Osteoblast (primary cell): ENCODE data around the gene INO80. TPM values are rescaled to one million over a fixed set of nuclear protein-coding genes. Genes with fewer than 3 reads are reported as not detected.

Source experiments
- DNase-seq: peaks from one replicate; pipeline ENCODE4 v3.0.0; 2011; ENCODE audit warnings: low spot score, mixed read lengths; ENCODE audit not compliant: insufficient read length; ENCODE audit errors: missing footprints
- H2AFZ ChIP-seq: 2 replicates; pipeline ENCODE4 v1.6.0; 2011; ENCODE audit warnings: mild to moderate bottlenecking, low read length
- H3K27ac ChIP-seq: 2 replicates; pipeline ENCODE4 v1.5.1; 2011; ENCODE audit warnings: mild to moderate bottlenecking, low read depth, low read length, moderate library complexity
- H3K27me3 ChIP-seq: 2 replicates; pipeline ENCODE4 v1.6.0; 2012; ENCODE audit warnings: mild to moderate bottlenecking, control low read depth, inconsistent platforms, low read length, moderate library complexity; ENCODE audit not compliant: insufficient read depth
- H3K36me3 ChIP-seq: 2 replicates; pipeline ENCODE4 v1.5.1; 2011; ENCODE audit warnings: mild to moderate bottlenecking, low read length, control low read depth, moderate library complexity; ENCODE audit not compliant: insufficient read depth
- H3K4me1 ChIP-seq: 2 replicates; pipeline ENCODE4 v1.5.1; 2011; ENCODE audit warnings: mild to moderate bottlenecking, low read length, control low read depth, moderate library complexity; ENCODE audit not compliant: insufficient read depth
- H3K4me2 ChIP-seq: 2 replicates; pipeline ENCODE4 v1.6.0; 2011; ENCODE audit warnings: mild to moderate bottlenecking, low read length; ENCODE audit not compliant: insufficient read depth
- H3K4me3 ChIP-seq: fragments of 200-600 bp; sonication (generic); 3 replicates; pipeline ENCODE4 v1.5.1; 2012; ENCODE audit warnings: mild to moderate bottlenecking, low read length, inconsistent platforms; ENCODE audit not compliant: insufficient read depth
- H3K79me2 ChIP-seq: 2 replicates; pipeline ENCODE4 v1.6.0; 2012; ENCODE audit warnings: mild to moderate bottlenecking, low read length, control low read depth, inconsistent platforms; ENCODE audit not compliant: insufficient read depth
- H3K9me3 ChIP-seq: 2 replicates; pipeline ENCODE4 v1.5.1; 2011; ENCODE audit warnings: low read depth, low read length, control low read depth
- H4K20me1 ChIP-seq: 2 replicates; pipeline ENCODE4 v1.6.0; 2012; ENCODE audit warnings: mild to moderate bottlenecking, low read length, control low read depth; ENCODE audit not compliant: insufficient read depth
- total RNA-seq: library from RNA; depleted of rRNA; stranded (reverse); fragments of >200 nt; gene quantifications from 2 replicates; pipeline ENCODE4 v1.2.3, GENCODE V29; 2012
- TF ChIP-seq, protein P1 (sequence below): IDR thresholded peaks from 2 replicates; pipeline ENCODE4 v1.5.1; 2011; ENCODE audit warnings: mild to moderate bottlenecking, low read depth, low read length, moderate library complexity; ENCODE audit errors: extremely low read depth

The INO80 gene, protein sequence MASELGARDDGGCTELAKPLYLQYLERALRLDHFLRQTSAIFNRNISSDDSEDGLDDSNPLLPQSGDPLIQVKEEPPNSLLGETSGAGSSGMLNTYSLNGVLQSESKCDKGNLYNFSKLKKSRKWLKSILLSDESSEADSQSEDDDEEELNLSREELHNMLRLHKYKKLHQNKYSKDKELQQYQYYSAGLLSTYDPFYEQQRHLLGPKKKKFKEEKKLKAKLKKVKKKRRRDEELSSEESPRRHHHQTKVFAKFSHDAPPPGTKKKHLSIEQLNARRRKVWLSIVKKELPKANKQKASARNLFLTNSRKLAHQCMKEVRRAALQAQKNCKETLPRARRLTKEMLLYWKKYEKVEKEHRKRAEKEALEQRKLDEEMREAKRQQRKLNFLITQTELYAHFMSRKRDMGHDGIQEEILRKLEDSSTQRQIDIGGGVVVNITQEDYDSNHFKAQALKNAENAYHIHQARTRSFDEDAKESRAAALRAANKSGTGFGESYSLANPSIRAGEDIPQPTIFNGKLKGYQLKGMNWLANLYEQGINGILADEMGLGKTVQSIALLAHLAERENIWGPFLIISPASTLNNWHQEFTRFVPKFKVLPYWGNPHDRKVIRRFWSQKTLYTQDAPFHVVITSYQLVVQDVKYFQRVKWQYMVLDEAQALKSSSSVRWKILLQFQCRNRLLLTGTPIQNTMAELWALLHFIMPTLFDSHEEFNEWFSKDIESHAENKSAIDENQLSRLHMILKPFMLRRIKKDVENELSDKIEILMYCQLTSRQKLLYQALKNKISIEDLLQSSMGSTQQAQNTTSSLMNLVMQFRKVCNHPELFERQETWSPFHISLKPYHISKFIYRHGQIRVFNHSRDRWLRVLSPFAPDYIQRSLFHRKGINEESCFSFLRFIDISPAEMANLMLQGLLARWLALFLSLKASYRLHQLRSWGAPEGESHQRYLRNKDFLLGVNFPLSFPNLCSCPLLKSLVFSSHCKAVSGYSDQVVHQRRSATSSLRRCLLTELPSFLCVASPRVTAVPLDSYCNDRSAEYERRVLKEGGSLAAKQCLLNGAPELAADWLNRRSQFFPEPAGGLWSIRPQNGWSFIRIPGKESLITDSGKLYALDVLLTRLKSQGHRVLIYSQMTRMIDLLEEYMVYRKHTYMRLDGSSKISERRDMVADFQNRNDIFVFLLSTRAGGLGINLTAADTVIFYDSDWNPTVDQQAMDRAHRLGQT (N-terminal part only)
- total RNA-seq = 23.5 and 28.0 TPM in 2 replicates

DNA sequence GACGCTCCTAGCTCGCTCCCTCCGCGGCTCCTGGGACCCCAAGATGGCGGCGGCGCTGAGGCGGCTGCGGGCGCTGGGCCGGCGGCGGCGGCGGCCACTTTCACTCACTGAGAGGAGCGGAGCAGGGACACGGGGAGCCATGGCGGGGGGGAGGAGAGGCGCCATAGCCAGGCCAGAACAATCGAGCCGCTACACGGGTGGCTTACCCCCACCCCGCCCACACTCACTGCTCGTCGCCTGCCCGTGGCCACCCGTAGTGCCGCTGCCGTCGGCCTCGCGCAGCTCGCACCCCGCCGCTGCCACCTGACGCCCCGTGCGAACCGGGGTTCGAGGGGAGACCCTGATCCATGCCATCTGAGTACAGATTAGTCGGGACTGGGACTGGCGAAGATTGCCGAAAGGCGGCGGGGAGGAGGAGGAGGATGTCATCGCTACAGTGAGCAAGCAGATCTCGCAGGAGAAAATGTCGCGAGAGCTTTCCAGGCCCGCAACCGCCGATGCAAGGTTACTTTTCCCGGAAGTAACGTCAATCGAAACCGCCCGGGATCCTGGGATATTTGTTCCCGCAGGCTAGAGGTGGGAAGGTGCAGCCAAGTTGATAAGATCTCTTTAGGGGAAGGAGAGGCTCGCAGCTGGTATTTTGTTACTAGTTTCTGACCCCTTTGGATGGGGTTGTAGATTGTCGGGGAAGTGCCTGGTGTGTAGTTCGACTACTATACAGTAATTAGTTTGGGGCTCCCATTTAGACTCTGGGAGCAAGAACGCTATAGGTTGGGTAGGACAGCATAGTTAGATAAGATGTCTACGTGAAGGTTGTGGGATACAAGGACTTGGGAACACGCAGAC, at the start of gene INO80:
Gene INO80, minus strand, starts transcription at position 165 of the 846 bp plus-strand sequence. CDS start 19,970 bp downstream, outside the sequence.
- H3K79me2 ChIP-seq = peaks cover 51% of the 10 kb centered on the region
- TF ChIP-seq, protein P1, sequence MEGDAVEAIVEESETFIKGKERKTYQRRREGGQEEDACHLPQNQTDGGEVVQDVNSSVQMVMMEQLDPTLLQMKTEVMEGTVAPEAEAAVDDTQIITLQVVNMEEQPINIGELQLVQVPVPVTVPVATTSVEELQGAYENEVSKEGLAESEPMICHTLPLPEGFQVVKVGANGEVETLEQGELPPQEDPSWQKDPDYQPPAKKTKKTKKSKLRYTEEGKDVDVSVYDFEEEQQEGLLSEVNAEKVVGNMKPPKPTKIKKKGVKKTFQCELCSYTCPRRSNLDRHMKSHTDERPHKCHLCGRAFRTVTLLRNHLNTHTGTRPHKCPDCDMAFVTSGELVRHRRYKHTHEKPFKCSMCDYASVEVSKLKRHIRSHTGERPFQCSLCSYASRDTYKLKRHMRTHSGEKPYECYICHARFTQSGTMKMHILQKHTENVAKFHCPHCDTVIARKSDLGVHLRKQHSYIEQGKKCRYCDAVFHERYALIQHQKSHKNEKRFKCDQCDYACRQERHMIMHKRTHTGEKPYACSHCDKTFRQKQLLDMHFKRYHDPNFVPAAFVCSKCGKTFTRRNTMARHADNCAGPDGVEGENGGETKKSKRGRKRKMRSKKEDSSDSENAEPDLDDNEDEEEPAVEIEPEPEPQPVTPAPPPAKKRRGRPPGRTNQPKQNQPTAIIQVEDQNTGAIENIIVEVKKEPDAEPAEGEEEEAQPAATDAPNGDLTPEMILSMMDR = no peak
- peak; percentile 97 for DNase-seq

DNA sequence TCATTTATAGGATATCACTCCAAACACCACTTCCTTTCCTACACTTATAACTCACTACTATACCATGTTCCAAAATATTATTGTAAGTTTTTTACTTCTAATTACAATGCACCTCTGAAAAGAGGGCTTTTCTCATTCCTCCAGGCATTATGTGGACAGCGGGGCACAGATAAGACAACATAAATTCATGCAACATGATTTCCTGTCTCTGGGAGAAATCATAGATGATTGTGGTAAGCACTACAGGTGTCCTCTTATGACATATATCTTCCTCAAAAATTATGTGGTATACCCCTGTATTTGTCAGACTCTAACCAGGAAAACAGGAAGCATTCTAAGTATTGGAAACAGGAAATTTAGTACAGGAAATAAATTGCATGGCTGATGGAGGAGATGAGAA, 45.7 kb upstream of the INO80 start:
- TF ChIP-seq, protein P1 = no peak
- H3K27me3 ChIP-seq = no peaks in the 10 kb centered on the region
- H3K9me3 ChIP-seq = no peaks in the 10 kb centered on the region
- no peaks in the 10 kb centered on the region for H3K79me2 ChIP-seq
- peak overlapping the region; percentile 70 for H3K27ac ChIP-seq
- peaks cover 14% of the 10 kb centered on the region for H3K4me1 ChIP-seq
- peak; percentile 10 for DNase-seq
- H3K36me3 ChIP-seq = no peaks in the 10 kb centered on the region
- peak overlapping the region; percentile 3 for H3K4me2 ChIP-seq
- peak overlapping the region; percentile 47 for H2AFZ ChIP-seq
- no peak overlapping the region for H3K4me3 ChIP-seq
- no peaks in the 10 kb centered on the region for H4K20me1 ChIP-seq

More for the DNA sequence above, at the start of gene INO80:
- Histone ChIP-seq H3K27ac (peak within 1 kb of the TSS; percentile 99), H3K4me3 (peak within 1 kb of the TSS; percentile 100), H3K27me3 (no peaks in the 10 kb centered on the region), H3K9me3 (no peaks in the 10 kb centered on the region), H2AFZ (peak within 1 kb of the TSS; percentile 87), H3K36me3 (peaks cover 4% of the 10 kb centered on the region), H3K4me2 (peak within 1 kb of the TSS; percentile 95), H3K4me1 (peaks cover 10% of the 10 kb centered on the region), H4K20me1 (no peaks in the 10 kb centered on the region)

DNA sequence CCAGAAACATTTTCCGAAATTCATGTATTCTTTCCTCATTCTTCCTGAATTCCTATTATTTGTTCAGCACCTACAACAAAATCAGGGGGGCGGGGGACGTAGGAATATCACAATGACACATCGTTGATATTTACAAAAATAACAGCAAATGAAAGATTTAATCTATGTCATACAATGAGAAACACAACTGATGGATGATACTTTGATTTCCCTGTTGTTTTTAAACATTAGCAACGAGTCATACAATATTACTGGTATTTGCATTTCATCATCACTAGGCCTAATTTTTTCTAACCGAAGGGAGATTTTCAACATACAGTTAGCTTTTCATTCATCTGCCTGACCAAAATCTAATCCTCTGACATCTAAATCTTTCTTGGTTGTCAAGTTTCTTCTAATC, 45.3 kb upstream of the INO80 start:
- Histone ChIP-seq H2AFZ (peak overlapping the region; percentile 15), H3K4me3 (no peak overlapping the region), H3K79me2 (no peaks in the 10 kb centered on the region), H3K27ac (peak overlapping the region; percentile 70), H3K27me3 (no peaks in the 10 kb centered on the region), H3K36me3 (no peaks in the 10 kb centered on the region), H3K4me1 (peaks cover 14% of the 10 kb centered on the region), H3K4me2 (peak overlapping the region; percentile 3), H3K9me3 (no peaks in the 10 kb centered on the region), H4K20me1 (no peaks in the 10 kb centered on the region)
- TF ChIP-seq, protein P1 = no peak
- DNase-seq = peak; percentile 38
